G401.6 (cell line): ENCODE measurements around the gene FGD3.

Experiments used
- FAIRE-seq: peaks from 2 replicates; lab custom pipeline; 2012; peaks lifted over from hg19 to GRCh38; lab: Jason Lieb, UNC

The FGD3 gene

GRCh38 chr9:93052791-93053540 is 105.6 kb downstream of the FGD3 start:
- FAIRE-seq = no peak

- FAIRE-seq = no peak
These were observed 106.5 kb downstream of the FGD3 start for GRCh38 chr9:93053781-93054331.

GRCh38 chr9:93054758-93055704 is 107.7 kb downstream of the FGD3 start:
- no peak for FAIRE-seq

GRCh38 chr9:93057042-93057702 is 109.8 kb downstream of the FGD3 start:
- FAIRE-seq = no peak

GRCh38 chr9:93057703-93058354 is 110.5 kb downstream of the FGD3 start:
- no peak for FAIRE-seq

DNA sequence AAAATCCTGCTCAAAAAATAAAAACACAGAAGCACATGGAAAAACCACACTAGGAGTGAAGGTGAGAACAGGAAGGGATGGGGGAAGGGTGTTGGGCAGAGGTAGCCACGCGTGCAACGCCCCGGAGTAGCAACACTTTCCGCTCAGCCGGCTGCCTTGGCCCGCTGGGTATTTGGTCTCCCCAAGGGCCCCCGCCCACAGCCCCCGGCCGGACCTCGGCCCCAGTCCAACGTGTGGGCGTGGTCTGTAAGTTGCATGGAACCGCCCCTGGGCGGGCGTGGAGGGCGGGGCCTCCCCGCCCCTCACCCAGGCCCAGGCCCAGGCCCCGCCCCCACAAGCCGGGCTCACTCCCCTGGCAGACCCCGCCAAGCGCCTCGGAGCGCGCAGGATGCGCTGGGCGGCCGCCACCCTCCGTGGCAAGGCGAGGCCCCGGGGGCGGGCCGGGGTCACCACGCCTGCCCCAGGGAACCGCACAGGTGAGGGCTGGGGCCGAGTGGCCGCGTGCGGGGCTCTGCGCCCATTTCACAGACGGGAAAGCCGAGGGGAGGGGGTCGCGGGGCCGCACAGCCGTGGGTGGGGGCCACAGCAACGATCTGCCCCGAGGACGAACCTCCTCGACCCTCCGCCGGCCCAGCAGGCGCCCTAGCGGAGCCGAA is 111.2 kb downstream of the FGD3 start, which contains the start of gene SUSD3:
Gene SUSD3 (plus strand): TSS at position 347 of the 656 bp plus-strand sequence. CDS start 42 bp downstream, at position 389.
- no peak for FAIRE-seq

DNA sequence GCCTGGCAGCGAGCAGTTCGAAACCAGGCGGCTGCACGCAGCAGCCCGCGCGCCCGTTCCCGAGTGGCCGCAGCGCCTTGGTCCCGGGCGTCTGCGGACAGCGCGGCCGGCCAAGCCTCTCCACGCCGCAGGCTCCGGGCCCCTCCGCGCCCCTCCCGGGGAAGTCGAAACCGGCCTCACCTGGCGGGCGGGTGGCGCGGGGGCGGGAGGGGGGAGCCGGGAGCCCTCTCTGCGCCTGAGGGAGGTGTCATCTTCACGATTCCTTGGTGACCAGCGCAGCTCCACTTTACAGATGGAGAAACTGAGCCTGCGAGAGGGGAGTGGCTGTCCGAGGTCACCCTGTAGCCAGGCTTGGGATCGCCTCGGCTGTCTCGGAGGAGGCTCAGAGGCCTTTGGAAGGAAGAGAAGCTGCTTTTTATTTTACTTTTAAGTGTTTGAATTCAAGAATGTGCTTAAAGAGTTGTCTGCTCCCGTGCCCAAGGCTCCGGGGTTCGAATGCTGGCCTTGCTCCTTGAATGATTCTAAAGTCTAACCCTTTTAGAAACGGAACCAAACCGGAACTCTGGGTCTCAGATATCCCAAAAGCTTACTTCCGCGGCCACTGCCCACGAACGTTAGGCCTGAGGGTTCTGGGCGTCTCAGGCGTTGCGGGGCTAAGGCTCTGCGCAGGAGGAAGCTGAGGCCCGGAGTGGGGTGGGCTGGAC is 111.8 kb downstream of the FGD3 start:
- no peak for FAIRE-seq

DNA sequence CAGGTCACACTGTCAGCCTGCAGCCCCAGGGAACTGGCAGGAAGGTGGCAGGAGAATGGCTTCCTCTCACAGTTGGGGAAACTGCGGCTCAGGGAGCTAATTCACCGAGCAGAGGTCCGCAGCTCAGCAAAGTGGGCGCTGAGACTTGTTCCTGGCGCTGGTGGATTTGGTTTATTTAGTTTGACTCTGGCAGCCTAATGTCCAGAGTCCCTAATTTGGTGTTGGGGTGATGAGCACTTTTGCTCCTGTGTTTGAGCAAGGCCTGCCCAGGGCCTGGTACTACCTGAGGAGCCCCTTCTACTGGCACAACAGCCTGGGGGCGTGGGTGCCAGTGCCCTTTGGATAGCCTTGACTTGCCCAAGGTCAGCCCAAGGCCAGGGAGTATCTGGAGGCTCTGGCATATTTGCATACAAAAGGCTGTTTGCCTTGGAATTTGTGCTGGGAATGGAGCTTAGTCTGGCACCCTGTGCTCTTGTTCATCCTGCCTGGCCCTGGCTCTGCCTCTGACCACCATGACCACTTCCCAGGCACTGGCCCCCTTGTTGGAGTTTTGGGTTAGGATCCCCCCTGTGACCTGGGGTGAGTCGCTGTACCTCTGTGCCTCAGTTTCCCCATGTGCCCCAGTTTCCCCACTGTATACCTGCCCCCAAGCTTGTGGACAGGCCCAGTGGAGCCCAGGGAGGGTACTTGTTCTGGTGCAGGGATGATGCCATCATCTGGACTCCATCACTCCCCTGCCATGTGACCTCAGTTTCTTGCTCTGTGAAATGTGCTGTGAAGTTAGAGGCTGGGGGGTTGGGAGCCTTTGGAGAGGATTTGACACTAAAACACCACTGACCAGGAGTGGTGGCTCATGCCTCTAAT is 112.6 kb downstream of the FGD3 start:
- no peak for FAIRE-seq

- FAIRE-seq = no peak
These were observed 113.5 kb downstream of the FGD3 start for GRCh38 chr9:93060746-93061259.

- FAIRE-seq = no peak
These were observed 114.0 kb downstream of the FGD3 start for GRCh38 chr9:93061260-93061751.

DNA sequence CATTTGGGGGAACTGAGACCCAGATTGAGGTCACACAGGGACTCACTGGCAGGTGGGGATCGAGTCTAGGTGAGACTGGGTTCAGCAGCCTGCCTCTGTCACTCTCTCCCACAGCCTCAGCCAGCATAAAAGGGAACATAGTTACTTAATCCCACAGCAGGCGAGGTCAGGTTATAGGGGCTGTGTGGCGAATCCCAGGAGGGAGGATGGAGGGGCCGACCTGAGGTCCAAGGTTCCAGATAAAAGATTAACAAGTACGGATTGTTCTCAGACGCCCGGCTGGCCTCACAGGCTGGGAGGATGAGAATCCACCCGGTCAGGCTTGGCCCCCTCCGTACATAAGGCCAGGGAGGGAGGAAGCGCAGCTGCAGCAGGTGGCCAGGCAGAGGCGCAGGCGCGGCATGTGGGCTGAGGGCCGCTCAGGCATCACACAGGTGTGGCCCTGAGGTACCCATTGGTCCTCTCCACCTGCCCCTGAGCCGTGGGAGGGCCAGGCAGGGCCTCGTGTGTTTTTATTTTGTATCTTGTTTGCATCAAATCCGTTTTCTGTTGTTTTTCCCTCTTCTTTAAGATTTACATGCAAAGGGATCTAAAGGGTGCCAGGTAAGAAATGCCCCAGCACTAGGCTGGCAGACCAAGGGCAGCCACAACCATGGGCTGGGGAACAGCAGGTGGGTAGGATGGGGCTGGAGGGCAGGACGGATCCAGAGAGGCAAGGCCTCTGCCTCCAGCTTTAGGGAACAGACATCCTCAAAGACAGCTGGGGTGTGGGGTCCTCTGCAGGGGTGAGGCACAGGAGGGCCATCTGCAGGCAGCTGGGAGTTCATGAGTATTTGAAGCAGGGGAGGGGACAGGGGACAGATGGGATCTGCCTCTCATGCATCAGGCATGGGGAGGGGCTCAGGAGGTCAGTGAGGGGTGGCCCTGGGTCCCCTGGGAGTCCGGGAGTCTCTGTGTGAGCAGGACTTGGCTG is 114.8 kb downstream of the FGD3 start:
- no peak for FAIRE-seq

- FAIRE-seq = no peak
These were observed 117.2 kb downstream of the FGD3 start for GRCh38 chr9:93064392-93065134.

GRCh38 chr9:93065135-93065720 is 117.9 kb downstream of the FGD3 start:
- FAIRE-seq = no peak

GRCh38 chr9:93066978-93067603 is 119.8 kb downstream of the FGD3 start:
- FAIRE-seq = no peak

- FAIRE-seq = no peak
These were observed 121.6 kb downstream of the FGD3 start for GRCh38 chr9:93068956-93069355.

- no peak for FAIRE-seq
These were observed 124.1 kb downstream of the FGD3 start for GRCh38 chr9:93071464-93071863.
